RPMI8226 (cell line): Measurements from ENCODE around the gene LDB2.
"Not testable (repeated sequence)": the region's sequence is repeated elsewhere in the genome, so short reads cannot be mapped to it uniquely, and the experiment has no call there.

Source experiments
- DNase-seq: peaks from one replicate; pipeline ENCODE4 v3.0.0-alpha.2; 2015

The LDB2 gene

DNA sequence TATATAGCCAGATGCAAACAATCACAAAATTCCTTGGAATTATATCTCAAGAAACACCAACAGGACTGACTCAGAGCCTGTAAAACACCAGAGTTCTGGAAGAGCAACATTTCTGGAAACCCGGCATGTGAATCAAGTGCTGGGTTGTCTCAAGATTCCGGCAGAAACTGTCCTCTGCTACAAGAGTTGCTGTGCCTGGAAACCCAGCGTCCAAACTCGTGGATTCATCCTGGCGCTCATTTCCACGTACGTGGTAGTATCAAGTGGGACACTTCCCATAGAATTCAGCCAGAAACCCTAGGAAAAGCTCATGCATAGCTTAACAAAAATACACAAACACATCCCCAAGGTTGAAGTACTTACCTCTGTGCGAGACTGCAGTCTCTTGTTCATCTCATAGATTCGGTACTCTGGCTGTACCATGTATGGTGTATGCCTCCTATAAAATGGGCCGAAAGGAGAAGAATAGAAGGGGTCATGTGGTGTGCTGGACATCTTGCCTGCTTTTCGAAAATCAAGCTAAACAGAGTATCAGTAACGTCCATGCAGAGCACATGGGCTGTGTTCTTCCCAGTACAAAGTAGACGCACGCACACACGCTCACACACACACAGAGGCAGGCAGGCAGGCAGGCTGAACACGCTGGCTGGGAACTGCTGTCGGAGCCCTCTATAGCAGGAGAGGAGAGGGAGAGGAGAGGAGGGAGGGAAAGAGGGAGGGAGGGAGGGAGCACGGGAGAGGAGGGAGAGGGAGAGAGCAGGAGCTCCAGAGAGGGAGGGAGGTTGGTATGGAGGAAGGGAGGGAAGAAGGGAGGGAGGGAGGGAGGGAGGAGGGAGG, at the start of gene LDB2:
TSS of gene LDB2 (minus strand) at position 655 of the 837 bp plus-strand sequence.
- DNase-seq, result no peak

DNA sequence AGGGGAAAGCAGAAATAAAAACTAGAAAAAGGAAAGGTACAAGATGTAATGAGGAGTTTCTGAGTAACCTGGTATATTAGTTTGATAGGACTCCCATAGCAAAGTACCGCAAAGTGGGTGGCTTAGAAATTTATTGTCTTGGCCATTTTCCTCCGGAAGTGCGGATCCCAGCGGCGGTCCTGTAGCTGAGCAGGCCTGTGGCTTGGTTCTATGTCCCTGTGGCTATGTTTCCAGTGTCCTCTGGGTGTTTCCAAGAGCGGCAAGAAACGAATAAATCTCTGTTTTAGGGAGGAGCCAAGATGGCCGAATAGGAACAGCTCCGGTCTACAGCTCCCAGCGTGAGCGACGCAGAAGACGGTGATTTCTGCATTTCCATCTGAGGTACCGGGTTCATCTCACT, 44.0 kb upstream of the LDB2 start:
- peak; percentile 15 for DNase-seq

DNA sequence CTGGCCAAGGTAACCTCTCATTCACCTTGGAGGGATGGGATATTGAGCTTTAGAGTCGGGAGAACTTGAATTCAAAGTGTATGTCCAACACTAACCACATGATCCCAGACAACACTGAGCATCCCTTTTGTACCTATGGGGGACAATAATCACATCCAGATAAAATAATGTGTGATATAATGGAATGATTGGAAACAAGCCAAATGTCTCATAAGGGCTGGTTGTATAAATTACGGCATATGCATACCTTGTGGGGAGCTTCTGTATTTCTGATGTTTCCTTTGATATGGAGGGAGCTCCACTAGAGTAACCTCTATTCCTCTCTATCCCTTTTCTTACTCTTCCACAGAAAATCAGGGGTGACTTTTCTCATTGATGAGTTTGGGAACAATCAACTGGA, 40.7 kb upstream of the LDB2 start:
- no peak for DNase-seq

DNA sequence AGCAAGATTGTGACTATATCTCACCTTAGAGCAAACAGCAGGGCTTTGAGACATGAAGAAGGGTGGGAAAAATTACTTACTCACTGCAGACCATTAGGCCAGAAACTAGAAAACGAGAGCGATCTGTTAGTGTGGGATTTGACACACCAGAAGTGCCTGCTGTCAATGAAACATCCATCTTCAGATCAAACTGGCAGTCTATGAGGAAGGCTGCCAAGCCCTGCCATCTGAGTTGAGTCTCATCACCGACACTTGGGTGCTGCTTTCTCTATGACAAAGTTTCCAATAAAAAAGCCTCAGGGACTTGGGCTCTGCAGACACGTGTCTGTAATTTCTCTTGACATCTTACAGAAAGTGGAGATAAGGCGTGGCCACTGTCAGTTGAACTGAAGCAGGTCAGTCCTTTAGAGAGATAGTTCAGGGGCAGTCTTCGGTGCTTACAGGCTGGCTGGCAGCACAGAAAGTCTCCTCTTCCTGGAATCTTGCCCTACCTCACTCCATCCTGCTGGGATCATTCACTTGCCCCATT, 40.1 kb upstream of the LDB2 start:
- no peak for DNase-seq

DNA sequence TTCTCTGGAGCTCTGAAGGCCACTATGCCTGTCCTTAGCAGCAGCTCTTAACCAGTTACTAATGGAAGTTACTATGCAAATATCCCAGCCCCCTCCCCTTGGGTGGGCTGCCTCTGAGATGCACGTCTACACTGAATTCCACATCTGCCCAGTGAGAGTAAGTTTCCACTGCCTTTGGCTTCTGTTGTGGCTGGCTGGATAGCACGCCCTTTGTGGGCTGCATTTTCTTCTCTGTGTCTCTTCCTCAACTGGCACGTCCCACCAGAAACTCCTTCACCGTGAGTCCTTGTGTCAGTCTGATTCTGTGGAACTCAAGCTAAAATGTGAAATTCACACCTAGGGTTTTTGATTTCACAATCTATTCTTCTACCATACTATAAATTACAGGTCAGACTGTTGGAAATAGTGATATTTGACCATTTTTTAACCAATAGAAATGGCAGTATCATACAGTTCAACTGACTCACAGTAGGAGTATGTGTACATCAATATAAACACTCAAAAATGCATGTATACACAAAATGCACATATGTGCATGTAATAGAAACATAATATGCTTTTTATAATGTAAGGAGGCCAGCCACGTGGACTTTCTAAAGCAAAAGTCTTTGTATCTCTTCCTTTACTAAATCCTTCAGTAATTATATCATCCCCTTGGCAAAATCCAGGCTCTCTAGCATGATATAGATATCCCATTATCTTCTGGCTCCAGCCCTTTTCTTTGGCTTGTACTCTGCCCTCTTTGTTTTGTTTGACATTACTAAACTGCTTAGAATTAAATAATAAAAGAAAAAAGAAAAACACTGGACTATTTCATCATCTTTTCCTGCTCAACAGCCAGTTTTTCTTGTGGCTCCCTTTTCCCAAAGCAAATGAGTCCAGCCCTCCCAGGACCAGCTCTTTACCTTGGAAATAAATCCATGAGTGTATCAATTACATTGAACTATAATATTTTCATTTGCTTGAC, 33.2 kb upstream of the LDB2 start:
- no peak for DNase-seq

DNA sequence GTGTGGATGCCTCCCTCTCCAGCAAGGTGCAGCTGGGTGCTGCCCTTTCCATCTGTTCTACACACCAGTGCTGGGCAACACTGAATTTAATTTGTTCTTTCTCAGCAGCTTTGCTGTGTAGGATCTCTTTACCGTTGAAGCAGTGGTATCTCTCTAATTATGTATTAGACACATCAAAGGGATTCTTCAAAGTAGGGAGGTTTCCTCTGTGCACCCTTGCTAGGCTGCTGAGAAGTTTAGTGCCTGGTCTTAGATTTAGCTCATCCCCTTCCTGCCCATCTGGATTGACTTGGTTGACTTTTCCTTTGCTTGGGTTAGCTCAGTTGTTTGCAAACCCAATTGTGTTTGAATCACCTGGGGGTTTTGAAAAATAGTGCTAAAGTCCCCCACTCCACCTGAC, 27.8 kb upstream of the LDB2 start:
- no peak for DNase-seq

DNA sequence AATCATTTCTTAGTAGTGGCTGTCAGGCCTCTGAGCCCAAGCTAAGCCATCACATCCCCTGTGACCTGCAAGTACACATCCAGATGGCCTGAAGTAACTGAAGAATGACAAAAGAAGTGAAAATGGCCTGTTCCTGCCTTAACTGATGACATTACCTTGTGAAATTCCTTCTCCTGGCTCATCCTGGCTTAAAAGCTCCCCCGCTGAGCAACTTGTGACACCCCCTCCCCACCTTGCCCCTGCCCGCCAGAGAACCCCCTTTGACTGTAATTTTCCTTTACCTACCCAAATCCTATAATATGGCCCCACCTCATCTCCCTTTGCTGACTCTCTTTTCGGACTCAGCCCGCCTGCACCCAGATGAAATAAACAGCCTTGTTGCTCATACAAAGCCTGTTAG, 20.3 kb upstream of the LDB2 start:
- DNase-seq, result not testable (repeated sequence)

DNA sequence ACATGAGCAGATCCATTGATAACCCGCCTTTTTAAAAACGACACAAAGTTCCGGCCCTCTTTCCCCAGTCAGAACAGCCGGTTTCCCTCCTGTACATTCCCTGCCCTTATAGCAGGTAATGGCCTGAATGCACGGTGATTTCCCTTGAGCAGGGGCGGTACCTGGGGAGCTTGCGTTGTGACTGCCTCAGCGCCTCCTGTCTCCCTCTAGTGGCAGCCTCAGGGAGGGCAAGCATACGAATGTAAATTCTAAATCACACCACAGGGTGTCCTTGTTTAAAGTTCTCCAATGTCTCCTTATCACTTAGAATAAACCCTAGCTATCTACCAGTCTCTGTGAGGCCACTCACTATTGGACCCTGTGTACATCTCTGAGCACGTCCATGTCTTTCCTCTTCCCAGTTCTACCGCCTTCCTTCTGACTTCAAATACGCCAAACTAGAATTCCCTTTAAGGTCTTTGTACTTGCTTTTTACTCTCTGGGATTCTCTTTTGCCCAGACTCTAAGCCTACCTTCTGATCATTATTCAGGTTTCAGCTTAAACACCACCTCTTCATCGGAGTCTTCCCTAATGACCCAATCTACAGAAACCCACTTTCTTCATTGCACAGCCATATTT, 18.4 kb upstream of the LDB2 start:
- DNase-seq, result peak; percentile 70

DNA sequence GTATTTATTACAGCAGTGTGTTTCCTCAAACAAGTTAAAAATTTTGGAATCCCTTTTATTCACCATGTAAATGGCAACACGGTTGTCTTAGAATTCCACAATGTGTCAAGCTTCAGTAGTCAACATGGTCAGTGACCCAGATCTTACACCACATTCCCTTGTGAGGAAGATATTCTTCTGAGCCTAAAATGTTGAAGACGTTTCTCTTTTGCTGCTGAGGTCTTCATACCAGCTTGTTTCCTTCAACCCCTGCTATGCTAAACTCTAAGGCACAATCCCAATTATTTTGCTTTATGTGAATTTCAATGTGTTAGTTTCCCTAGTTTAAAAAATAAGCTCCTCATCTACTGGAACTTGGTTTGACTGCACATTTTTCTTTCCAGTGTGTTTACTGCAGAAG, 17.6 kb upstream of the LDB2 start:
- DNase-seq, result no peak

DNA sequence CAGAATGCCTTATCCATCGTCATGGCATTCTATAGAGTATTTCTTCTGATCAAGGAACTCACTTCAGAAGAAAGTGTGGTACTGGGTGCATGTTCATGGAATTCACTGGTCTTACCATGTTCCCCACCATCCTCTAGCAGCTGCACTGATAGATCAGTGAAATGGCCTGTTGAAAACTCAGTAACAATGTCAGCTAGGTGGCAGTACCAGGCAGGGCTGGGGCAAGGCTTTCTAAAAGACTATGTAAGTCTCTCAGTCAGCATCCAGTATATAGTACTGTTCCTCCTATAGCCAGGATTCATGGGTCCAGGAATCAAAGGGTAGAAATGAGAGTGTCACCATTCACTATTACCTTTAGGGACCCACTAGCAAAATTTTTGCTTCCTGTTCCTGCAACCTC, 15.8 kb upstream of the LDB2 start:
- no peak for DNase-seq

DNA sequence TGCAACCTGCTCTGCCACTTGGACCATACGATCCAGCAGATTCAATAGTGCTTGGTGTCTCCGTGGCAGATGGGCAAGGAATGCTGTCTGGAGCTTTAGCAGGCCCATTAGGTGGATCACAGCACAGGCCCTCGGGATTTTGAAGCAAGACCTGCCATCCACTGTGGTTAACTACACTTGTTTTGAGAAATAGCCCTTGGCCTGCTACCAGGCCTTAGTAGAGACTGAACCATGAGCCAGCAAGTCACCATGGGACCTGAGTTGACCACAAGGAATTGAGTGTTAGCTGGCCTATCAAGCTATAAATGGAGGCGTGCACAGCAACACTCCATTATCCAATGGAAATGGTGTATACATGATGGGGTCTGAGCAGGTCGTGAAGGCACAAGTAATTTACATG, 14.5 kb upstream of the LDB2 start:
- no peak for DNase-seq

DNA sequence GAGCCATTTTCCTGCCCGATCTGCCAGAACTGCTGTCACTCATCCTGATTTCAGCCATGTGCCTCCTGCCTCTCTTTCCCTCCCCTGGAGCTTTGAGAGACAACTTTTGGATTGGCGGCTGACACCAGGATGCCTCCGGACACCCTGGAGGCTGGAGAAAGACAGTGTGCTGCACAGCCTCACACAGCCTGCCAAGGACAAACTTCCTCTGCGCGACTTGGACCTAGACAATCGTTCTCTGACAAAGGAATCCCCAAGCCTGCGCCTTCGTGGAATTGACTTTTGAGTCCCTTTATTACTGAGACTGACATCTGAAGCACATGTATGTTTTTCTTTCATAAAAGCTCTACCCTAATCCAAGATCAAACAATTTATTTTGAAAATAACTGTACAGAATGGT, 10.8 kb upstream of the LDB2 start:
- DNase-seq, result no peak

DNA sequence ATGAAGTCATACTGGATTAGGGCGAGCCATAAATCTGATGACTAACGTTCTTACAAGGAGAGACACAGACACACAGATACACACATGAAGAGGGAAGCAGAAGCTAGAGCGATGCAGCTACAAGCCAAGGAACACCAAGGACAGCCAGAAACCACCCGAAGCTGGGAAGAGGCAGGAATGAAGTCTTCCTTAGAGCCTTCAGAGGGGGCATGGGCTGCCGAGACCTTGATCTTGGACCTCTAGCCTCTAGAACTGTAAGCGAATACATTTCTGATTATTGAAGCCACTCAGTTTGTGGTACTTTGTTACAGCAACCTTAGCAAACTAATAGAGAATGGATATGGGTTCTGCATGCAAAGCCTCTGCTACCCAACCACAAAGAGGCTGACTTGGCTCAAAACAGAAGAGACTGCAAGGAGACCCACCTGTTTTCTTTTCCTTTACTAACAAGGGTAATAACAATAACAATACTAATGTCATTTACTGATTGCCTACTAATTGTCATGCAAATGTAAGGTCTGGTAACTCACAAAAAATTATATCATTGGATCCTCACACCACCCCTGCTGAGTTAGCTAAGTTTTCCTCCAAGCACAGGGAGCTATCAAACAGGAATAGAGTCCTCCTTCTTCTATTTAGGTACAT, 10.1 kb upstream of the LDB2 start:
- no peak for DNase-seq

DNA sequence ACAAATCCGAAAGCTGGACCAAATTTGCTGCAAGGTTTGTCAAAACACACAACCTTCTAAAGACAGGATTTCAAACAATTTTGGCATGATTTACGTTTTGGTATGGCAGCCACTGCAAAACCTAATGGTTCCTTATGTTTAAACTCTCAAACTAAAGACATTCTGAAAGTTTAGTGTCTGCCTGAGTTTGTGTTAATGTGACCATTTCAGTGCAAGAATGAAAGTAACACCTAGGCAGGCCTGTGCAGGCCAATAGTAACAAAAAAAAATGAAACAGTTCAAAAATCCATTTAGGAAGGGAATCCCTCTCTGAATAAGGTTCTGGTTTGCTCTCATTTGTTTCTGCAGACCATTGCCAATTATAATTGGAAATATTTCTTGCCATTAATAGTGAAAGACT, 1.9 kb upstream of the LDB2 start:
- DNase-seq, result no peak

DNA sequence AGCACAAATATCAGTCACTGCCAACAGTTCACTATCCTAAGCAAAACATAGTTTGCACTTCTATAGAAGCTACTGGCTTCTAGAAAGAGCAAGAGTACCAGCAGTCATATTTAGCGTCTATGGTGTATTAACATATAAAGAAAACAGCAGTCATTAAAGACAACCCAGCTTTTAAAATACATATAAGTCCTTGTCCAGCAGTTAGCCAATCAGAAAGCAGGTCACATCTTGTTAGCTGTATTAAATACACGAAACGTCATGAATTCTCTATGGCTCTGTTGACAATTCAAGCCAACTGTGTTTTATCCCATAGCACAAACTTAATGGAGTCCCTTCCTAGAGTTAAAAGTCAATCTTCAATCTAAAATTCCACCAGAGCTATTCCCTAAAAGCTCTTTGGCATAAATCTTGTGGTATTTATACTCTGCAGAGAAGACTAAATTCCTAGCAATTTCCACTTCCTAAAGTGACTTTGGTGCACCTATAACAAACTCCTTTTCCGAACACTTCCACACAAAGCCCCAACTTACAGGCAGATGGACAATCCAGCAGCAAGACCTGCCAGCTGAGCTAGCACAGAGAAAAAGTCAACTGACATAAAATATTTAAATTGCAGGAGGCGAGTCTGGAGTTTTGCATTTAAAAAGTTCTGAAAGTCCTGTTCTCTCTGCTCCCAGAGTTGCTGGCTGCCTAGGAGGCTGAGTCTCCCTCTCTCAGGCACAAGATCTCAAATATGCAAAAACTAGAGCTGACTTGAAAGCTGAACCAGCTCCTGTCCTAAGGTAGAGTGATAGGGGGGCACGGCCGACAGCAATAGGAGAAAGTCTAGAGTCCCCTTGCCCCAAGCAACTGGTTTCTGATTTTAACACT, 1.3 kb downstream of the LDB2 start:
- DNase-seq, result no peak

DNA sequence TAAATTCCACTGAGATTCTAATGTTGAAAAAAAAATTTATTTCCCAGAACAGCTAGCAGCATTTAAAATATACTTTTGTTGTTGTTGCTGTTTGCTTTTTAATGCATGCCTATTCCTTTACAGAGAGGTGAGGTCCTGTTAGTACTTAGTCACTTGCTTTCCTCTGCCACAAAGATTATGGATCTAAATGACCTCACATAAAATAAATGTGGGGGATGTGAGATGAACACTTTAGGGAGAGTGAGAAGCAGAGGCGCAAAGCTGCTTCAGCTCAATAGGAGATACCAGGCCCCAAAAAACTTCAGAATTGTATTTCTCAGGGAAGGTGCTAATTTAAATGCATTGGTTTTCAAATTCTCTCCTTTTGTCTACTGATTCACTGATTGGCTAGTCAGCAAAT, 4.0 kb downstream of the LDB2 start:
- no peak for DNase-seq

DNA sequence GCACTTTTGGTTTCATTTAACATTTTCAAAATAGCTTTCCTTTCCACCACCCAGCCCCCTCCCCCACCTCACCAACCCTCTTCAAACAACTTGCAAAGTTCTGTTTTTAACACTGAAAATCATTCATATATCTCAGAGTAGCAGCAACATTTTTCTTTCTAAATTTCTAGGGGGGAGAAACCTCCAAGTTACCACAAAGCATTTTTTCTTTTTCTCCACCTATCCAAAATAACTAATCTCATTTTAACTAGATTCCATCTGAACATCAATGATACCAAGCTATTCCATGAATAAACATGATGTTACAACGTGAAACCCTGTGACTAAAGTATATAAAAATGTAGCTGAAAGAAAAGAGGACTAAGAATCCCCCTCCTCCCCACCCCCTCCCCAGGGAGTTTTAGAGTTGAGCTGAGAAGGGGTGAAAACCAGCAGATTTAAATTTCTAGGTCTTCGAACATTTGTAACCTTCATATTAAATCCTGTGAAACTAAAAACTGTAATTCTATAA, 5.2 kb downstream of the LDB2 start:
- no peak for DNase-seq

DNA sequence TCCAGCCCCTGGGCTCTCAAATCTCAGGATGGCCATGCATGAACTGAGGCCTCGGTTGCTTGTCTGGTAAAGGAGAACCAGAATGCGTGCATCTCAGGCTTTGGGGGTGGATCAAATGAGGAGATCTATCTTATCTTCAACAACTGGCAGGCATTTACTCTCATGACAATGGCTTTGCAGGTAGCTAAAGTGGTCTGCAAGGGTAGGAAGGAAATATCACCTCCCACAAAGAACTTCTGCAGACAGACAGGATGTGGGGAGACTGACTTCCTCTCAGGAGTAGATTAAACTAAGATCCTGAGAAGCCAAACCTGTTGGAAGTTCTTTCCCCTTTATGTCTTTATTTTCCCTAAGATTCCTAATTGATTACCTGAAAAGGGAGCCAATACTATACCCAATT, 7.8 kb downstream of the LDB2 start:
- DNase-seq, result no peak

DNA sequence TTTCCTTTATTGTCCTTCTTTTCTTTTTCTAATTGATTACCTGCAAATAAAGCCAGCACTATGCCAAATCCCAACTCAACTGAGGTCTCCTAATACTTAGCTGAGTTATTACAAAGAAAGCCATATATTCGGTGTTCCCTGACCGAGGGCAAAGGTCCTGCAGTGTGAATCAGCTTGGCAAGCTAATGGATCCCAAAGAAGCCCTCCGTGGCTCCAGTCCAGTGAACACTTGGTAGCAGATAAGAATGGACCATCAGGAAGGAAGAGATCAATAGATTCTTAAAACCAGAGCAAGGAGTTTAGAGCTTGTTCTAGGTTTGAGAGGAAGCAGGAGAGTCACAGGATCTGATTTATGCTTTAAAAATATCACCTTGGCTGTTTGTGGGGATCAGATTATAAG, 8.5 kb downstream of the LDB2 start:
- DNase-seq, result no peak

DNA sequence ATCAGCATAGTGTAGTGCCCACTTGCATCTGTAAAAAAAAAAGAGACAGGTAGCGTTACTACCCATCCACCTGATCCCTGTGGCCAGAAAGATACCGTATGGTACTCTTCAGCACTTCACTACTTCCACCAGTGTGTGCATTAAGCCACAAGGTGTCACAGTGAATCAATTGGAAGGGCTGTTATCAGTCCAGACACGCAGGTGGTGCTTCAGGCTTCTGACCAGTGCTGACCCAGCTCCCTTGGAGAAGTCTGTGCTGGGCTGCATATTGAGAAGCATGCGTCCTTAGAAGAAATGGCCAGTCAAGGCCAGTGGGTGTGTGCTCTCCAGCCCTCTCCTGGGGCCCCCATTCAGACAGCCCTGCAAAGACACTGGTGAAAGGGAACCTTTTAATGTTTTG, 10.6 kb downstream of the LDB2 start:
- DNase-seq, result no peak

DNA sequence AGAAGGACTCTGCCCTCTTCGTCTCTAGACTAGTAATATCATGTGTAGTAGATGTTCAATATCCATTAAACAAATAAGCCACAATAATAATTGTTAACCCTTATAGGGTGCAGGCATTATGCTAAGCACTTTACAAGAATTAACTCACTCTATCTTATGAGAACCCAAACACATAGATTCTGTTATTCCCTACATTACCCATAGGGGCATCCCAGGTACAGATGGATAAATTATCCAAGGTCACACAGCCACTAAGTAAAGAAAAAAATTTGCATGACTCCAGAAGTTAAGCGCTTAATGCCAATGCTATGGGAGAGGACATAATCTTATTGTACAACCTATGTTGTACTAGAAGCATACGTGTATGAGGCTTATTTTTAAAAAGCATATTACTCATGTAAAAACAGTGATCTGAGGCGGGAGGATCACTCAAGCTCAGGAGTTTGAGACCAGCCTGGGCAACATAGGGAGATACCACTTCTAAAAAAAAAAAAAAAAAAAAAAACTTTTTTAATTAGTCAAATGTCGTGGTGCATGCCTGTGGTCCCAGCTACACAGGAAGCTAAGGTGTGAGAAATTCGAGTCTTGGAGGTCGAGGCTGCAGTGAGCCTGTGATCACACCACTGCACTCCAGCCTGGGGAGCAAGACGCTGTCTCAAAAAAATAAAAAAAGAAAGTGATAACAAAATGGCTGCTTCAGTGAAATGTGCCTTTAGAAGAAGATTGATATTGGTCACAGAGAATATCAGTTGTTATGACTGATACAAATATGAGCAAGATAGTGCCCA, 13.6 kb downstream of the LDB2 start:
- DNase-seq, result no peak
